ENCODE measurements around the gene MAPK1.

Gene MAPK1

GRCh38 chr22:21780259-21780658, 87.2 kb downstream of the MAPK1 start:
- no peak for DNase-seq

GRCh38 chr22:21779444-21779843, 88.0 kb downstream of the MAPK1 start:
- DNase-seq: no peak

GRCh38 chr22:21778705-21779363, 88.6 kb downstream of the MAPK1 start:
- DNase-seq: no peak

DNA sequence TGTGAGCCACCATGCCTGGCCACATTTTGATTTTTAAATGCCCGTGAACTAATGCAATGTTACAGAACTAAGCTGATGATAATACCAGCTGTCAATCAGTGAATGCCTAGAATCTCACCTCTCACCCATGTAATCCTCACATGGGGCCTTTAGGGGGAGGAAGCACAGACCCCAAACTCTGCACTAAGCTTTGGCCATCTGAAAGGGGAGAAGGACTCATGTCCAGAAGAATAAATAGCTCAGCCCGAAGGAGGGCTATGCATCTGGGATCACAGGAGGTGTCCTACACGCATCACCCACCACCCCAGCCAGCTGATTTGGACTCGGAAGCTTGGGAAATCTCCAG, 95.8 kb downstream of the MAPK1 start:
- DNase-seq: no peak

DNA sequence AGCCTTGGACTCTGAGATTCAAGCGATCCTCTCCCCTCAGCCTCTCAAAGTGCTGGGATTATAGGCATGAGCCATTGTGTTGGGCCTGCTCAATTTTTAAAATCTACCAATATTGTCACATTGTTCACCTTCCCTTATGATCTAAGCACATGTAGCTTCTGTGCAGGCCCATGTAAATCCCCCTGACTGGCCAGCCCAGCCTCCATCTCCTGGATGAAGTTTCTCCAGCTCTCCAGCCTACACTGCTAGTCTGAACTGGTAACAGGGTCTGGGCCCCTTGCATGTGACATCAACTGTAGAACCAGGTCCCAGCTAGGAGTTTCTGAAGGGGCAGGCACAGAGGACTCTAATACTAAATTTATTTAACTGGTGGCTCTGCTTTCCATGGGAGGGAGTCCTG, 99.0 kb downstream of the MAPK1 start:
- DNase-seq: no peak

GRCh38 chr22:21766691-21767462, 100.6 kb downstream of the MAPK1 start:
- DNase-seq: no peak

- DNase-seq: no peak
These were observed 101.4 kb downstream of the MAPK1 start for GRCh38 chr22:21765909-21766529.

DNA sequence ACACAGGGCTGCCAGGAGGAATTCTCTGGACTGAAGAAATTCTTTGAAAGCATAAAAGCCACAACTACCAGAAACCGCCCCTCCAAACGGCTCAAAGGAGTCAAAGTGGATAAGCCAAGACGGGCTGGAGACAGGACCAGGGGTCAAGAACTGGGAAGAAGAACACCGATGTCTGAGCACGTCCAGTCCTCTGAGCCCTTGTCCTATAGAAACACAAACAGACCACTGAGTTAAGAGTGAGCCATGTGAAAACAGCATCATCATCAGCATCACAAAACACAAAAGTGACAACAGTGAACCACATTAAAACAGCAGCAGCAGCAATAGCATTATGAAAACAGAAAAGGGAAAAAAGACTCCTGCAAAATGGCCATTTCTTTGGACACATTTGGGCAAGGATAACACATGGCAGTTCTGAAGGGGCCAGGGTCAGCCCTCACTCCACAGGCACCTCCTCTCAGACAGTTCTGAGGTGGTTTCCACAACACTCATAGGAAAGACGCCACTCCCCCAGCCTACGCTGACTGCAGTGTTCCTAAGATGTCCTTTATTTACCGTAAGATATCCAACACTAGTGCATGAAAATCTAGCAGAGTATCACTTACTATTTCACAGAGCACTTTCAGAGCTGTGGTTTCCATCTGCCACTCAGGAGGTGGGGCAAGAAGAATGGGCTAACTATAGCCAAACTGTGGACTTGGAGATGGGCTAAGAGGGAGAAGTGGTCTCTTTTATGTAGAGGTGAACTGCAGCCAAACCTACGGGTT, 103.2 kb downstream of the MAPK1 start:
- no peak for DNase-seq

DNA sequence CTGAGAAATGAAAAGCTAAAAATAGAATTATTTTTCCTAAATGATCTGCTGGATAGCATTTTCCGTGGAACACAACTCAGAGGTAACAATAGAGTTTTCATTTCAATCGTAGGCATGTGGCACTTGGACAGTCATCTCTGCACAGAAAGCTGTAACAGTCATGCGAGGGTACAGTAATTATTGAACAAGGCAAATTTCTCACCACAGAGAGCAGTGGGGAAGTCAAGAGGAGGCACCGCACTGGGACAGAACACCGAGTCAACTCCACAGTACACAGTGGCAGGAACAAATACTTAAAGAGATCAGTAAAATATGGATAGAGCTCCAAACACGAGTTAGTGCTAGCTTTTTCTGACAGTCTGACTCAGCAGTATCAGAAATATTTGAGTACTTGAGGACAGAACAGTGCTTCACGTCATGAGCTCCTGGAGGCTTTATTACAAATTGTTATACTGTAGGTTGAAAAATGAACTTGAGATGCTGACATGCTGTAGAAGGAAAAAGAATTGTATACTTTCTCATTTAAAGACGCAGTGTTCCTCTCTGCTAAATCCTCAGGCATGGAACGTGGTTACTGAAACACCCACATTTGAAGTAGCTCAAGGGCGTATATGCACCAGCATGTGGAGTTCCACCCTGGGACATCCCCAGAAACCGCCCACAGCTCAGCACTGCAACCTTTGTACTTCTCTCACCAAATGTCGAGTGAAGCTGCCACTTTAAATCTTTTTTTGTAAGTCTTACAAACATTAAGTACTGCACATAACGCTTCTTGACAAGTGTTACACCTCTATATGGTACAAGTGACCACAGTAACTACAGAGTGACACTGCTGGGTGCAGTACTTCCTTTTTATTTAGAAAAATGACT, 104.5 kb downstream of the MAPK1 start:
- no peak for DNase-seq

DNA sequence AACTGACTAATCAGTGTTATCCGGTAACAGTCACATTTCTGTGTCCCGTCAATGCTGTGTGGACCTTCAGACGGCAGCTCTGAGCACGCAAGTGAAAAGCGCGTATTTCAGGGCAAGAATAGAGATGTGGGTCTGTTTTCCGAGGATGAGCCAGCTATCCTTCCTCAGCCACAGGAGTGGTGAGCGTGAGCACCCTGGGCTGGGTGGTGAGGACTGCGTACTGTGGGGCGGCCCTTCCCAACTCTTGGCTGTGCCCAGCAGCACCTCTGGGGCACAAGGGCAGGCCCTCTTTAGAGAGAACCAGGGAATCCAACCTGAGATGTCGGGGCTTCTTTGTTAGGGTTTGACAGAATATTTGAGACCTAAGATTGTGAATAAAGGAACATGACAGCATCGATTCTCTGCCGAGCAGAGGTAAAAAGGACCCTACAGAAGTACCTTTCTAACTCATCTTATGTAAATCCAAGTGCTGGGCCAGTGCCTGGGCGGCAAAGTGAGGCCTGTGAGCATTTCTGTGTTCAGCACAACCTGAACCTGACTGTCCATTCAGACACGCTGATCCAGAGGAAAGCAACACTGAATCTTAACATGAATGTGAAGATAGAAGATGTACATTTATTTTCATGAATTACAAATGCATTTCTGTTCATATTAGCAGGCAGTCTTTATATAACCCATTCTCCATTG, 105.3 kb downstream of the MAPK1 start:
- DNase-seq: no peak

- no peak for DNase-seq
These were observed 106.4 kb downstream of the MAPK1 start for GRCh38 chr22:21761086-21761485.

DNA sequence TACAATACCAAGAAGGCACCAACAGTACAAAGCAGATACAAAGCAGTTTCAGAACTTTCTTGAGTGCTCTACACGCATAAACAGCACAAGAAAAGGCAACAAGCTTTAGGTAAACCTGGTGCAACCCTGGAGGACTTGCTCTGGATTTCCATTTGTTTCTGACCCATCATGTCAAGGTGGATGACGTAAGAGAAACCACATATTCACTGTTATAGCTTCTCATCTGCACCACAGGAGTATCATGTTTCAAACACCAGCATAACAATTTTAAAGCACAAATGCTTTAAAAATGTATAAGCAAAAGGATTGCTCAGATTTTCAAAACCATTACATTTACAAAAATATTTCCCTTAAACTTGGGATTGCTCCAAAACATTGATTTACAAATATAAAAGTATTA, 106.8 kb downstream of the MAPK1 start:
- DNase-seq: no peak

DNA sequence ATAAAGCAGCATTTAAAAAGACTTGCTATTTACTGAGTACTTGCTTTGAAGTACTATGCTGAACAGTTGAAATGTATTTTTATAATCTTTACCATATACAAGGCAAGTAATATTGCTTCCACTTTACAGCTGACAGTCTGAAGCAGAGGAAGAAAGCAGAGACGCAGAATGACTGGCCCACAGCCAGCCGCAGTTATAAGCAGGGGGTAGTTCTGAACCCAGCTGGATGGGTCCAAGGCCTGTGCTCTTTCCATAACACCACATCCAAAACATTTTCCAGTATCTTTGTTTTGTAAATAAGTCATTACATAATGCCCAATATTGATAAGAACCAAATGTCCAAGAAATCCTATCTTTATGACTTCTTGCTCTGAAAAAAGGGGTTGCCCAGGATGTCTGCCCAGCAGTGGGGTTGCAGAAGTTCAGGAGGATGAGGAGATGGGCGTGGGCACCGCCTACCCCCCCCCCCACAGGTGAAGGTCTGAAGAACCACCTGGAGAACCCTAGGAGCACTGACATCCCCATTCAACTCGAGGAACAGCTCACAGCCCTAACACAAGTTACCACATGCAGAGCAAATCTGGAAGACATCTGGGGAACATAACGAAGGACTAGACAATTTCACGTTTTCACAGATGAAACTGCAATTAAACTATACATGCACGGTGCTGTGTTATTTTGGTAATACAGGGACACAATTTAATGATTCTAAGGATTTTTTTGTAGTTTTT, 107.6 kb downstream of the MAPK1 start:
- DNase-seq: no peak

DNA sequence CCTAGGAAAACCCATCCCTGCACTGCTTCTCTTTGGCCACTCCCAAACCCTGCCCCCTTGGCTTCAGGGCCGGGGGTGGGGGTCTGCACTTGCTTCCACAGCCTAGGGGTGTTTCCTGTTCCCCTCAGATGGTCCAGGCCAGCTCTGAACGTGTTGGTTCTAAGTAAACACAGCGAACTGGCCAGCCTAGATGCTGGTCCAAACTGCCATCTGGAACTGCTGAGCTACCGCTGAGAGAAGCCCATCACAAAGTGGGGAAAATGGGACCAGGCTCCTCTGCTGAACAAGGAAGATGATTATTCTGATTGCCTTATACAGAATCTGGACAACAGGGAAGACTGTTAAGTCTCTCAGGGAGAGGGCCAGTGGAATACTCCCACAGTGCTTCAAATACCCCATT, 108.4 kb downstream of the MAPK1 start:
- no peak for DNase-seq

DNA sequence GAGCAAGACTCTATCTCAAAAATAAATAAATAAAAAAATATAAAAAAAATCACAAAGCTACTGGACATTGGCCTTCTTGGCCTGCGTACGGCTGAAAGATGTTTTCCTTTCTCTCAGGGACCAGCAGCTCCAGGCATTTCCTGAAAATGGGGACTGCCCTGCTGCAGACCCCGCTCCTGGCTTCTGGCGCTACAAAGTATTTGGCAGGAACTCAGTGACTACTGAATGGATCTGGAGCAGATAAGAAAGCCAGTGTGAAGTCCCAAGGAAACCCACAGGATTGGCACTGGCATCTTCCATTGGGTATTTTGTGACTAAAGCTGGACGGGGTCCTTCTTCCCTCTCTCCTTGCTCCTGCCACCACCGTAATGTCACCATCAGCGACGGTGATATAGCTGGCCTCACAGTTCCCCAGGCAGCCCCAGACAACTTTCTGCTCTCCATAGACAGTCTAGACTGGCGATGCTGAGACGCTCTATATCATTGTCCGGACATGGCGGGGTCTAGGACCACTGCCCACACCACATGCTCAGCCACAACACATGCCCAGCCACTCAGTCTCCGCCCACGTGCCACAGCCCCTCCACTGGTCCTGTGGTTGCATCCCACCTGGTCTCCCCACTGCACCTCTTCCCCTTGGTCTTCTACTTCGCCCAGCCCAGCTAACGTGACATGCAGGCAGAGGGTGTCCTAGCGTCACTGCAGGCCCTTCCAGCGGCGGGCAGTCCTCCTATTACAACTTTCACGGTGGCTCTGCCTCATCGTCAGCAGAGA, 109.2 kb downstream of the MAPK1 start:
- DNase-seq: no peak

GRCh38 chr22:21755851-21756284, 111.6 kb downstream of the MAPK1 start:
- DNase-seq: no peak

- DNase-seq: peak; percentile 56
These were observed 112.9 kb downstream of the MAPK1 start for GRCh38 chr22:21754523-21754922.

DNA sequence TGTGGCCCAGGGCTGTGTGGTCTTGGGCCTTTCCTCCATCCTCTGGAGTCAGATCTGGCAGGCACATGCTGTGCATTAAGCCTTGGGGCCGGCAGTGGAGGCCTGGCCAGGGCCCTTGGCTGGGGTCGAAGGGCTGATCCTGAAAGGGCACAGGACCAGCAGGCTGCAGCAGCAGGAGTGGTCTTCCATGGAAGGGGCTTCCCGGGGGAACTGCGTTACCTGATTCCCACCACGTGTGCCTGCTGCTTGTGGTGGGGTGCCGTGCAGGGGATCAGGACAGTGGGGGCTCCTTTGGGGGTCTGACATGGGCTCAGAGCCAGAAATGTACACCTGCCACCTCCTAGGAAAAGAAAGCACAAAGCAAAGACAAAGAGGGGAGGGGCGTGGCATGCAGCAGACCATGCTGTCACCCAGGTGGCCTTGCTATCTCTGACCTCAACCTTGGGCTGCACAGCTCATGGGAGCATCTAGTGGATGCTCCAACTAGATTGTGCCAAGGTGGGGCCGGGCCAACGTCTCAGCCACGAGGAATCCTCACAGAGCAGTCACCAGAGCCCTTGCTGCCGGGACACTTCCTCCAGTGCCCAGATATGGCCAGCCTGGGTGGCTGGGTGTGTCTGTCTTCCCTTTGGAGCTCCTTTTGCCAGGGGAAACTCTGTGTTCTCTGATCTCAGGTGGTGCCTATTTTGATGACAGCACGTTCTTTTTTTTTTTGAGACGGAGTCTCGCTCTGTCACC, 113.9 kb downstream of the MAPK1 start:
- DNase-seq: no peak

- no peak for DNase-seq
These were observed 115.2 kb downstream of the MAPK1 start for GRCh38 chr22:21752276-21752675.

DNA sequence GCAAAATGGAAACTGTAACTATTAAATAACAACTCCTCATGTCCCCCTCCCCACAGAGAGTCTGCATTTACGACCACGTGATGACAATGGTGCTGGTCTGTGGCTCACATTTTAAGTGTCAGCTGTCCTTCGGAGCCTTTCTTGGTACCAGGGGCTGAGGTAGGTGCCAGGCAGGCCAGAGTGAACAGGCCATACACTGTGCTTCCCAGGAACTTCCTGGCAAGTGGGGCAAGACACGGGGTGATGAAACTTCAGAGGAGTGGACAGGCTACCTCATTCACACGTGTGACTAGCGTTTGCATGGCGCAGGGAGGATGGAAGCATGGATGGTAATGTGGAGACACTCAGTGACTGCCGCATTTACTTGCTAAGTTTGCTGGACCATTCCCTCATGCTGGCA, 121.5 kb downstream of the MAPK1 start:
- DNase-seq: no peak

All from NCI-H1694 treated with DMSO at 0.1 percent for 48 hours (cell line).